Hepatocyte (in vitro differentiated cells): ENCODE results near the gene PRTG. TPM values are rescaled to one million over a fixed set of nuclear protein-coding genes. Genes with fewer than 3 reads are reported as not detected.

ENCODE experiments used
- DNase-seq: peaks from one replicate; pipeline ENCODE4 v3.0.0-alpha.2; 2016; ENCODE audit warnings: low spot score
- H2AFZ ChIP-seq: fragments of 200-600 bp; sonication (generic); 2 replicates; pipeline ENCODE4 v1.6.0; 2016; ENCODE audit warnings: antibody characterized with exemption, mild to moderate bottlenecking
- H3K27ac ChIP-seq: fragments of 200-600 bp; sonication (generic); 2 replicates; pipeline ENCODE4 v1.5.1; 2016; ENCODE audit warnings: mild to moderate bottlenecking
- H3K27me3 ChIP-seq: fragments of 200-600 bp; sonication (generic); 2 replicates; pipeline ENCODE4 v1.6.1; 2016
- H3K36me3 ChIP-seq: fragments of 200-600 bp; sonication (generic); replicated peaks from 2 replicates; pipeline ENCODE4 v1.5.1; 2016; ENCODE audit warnings: low read depth; ENCODE audit not compliant: insufficient read depth
- H3K4me1 ChIP-seq: fragments of 200-600 bp; sonication (generic); 2 replicates; pipeline ENCODE4 v1.5.1; 2016; ENCODE audit warnings: mild to moderate bottlenecking, moderate library complexity; ENCODE audit not compliant: insufficient read depth
- H3K4me2 ChIP-seq: fragments of 200-600 bp; sonication (generic); 2 replicates; pipeline ENCODE4 v1.6.0; 2016
- H3K4me3 ChIP-seq: fragments of 200-600 bp; sonication (generic); 2 replicates; pipeline ENCODE4 v1.5.1; 2016; ENCODE audit warnings: mild to moderate bottlenecking
- H3K79me2 ChIP-seq: fragments of 200-600 bp; sonication (generic); 2 replicates; pipeline ENCODE4 v1.6.0; 2017; ENCODE audit warnings: mild to moderate bottlenecking
- H3K9me2 ChIP-seq: fragments of 200-600 bp; sonication (generic); replicated peaks from 2 replicates; pipeline ENCODE4 v1.6.0; 2017; ENCODE audit warnings: mild to moderate bottlenecking; ENCODE audit not compliant: insufficient read depth
- H3K9me3 ChIP-seq: fragments of 200-600 bp; sonication (generic); 2 replicates; pipeline ENCODE4 v1.5.1; 2016; ENCODE audit warnings: low read depth, mild to moderate bottlenecking
- H4K20me1 ChIP-seq: fragments of 200-600 bp; sonication (generic); 2 replicates; pipeline ENCODE4 v1.6.0; 2016; ENCODE audit warnings: mild to moderate bottlenecking; ENCODE audit not compliant: insufficient read depth, poor library complexity, severe bottlenecking
- CTCF ChIP-seq: fragments of 200-600 bp; sonication (generic); IDR thresholded peaks from 2 replicates; pipeline ENCODE4 v1.5.1; 2016; ENCODE audit warnings: antibody characterized with exemption, mild to moderate bottlenecking; ENCODE audit not compliant: poor library complexity
- EZH2 ChIP-seq: fragments of 200-600 bp; sonication (generic); IDR thresholded peaks from 2 replicates; pipeline ENCODE4 v1.6.1; 2016; ENCODE audit warnings: antibody characterized with exemption, mild to moderate bottlenecking, borderline replicate concordance
- EZH2phosphoT487 ChIP-seq: fragments of 200-600 bp; sonication (generic); IDR thresholded peaks from one replicate; pipeline ENCODE4 v1.6.1; 2018; ENCODE audit warnings: antibody characterized with exemption, mild to moderate bottlenecking, low read depth, moderate library complexity; ENCODE audit not compliant: unreplicated experiment, severe bottlenecking
- WGBS: methylation state at CpG from one replicate; pipeline ENCODE4 v1.1.6; 2016; ENCODE audit warnings: low lambda C conversion rate; ENCODE audit errors: missing lambda C conversion rate; 5-methylcytosine and 5-hydroxymethylcytosine counted together
- polyA plus RNA-seq: library from polyadenylated mRNA; unstranded; fragments of >200 nt; fragmentation: Nextera tagmentation; extraction: Ambion mirVana; gene quantifications from 2 replicates; pipeline ENCODE4 v1.2.1, GENCODE V29; 2016
- total RNA-seq: library from RNA; depleted of rRNA; stranded (reverse); fragments of >200 nt; gene quantifications from 2 replicates; pipeline ENCODE4 v1.2.3, GENCODE V29; 2014

The PRTG gene
- total and polyA plus RNA-seq, 2 experiments from 2014 or later = 6.6 to 19.0 TPM

GRCh38 chr15:55739641-55740040 is 3.3 kb downstream of the PRTG start:
- no peaks in the 10 kb centered on the region for H4K20me1 ChIP-seq
- no peak for DNase-seq
- no peaks in the 10 kb centered on the region for H3K9me3 ChIP-seq
- peaks cover 12% of the 10 kb centered on the region for H3K4me1 ChIP-seq
- no peaks in the 10 kb centered on the region for H3K36me3 ChIP-seq
- 91% methylated on average over 1 of the region's 1 CpG for WGBS
- no peak overlapping the region for H2AFZ ChIP-seq
- peaks cover 25% of the 10 kb centered on the region for H3K79me2 ChIP-seq
- no peak overlapping the region for H3K4me3 ChIP-seq
- TF ChIP-seq CTCF (no peak), EZH2phosphoT487 (no peak), EZH2 (no peak)
- H3K27ac ChIP-seq = no peak overlapping the region
- peak overlapping the region; percentile 86 for H3K4me2 ChIP-seq
- no peaks in the 10 kb centered on the region for H3K9me2 ChIP-seq
- H3K27me3 ChIP-seq = no peaks in the 10 kb centered on the region

- Histone ChIP-seq H3K79me2 (peaks cover 31% of the 10 kb centered on the region), H3K36me3 (no peaks in the 10 kb centered on the region), H3K4me1 (peaks cover 17% of the 10 kb centered on the region), H3K4me3 (no peak overlapping the region), H3K27ac (peak overlapping the region; percentile 43), H3K27me3 (no peaks in the 10 kb centered on the region), H4K20me1 (no peaks in the 10 kb centered on the region), H3K9me2 (no peaks in the 10 kb centered on the region), H3K9me3 (no peaks in the 10 kb centered on the region), H3K4me2 (peak overlapping the region; percentile 21), H2AFZ (no peak overlapping the region)
- 92% methylated on average over 1 of the region's 1 CpG for WGBS
- no peak for DNase-seq
- TF ChIP-seq EZH2 (no peak), EZH2phosphoT487 (no peak), CTCF (no peak)
These were observed 4.2 kb downstream of the PRTG start for GRCh38 chr15:55738715-55739114.

- no peak for TF ChIP-seq EZH2phosphoT487
- TF ChIP-seq CTCF = no peak
- no peak for TF ChIP-seq EZH2
- Histone ChIP-seq H3K9me2 (no peaks in the 10 kb centered on the region), H2AFZ (no peak overlapping the region), H3K27ac (peak overlapping the region; percentile 48), H3K36me3 (no peaks in the 10 kb centered on the region), H3K9me3 (no peaks in the 10 kb centered on the region), H4K20me1 (no peaks in the 10 kb centered on the region), H3K27me3 (no peaks in the 10 kb centered on the region), H3K4me2 (peak overlapping the region; percentile 37), H3K4me3 (no peak overlapping the region), H3K79me2 (peaks cover 32% of the 10 kb centered on the region), H3K4me1 (peaks cover 17% of the 10 kb centered on the region)
- DNase-seq = peak; percentile 39
These were observed 5.6 kb downstream of the PRTG start for GRCh38 chr15:55737373-55737772.

GRCh38 chr15:55736756-55737155 is 6.2 kb downstream of the PRTG start:
- 46% methylated on average over 3 of the region's 3 CpGs for WGBS
- H3K9me3 ChIP-seq = no peaks in the 10 kb centered on the region
- TF ChIP-seq EZH2 (no peak), CTCF (no peak), EZH2phosphoT487 (no peak)
- H3K4me2 ChIP-seq = peak overlapping the region; percentile 34
- H4K20me1 ChIP-seq = no peaks in the 10 kb centered on the region
- H3K36me3 ChIP-seq = no peaks in the 10 kb centered on the region
- peaks cover 33% of the 10 kb centered on the region for H3K79me2 ChIP-seq
- no peak overlapping the region for H3K4me3 ChIP-seq
- DNase-seq = no peak
- no peaks in the 10 kb centered on the region for H3K9me2 ChIP-seq
- H3K27ac ChIP-seq = peak overlapping the region; percentile 33
- H3K4me1 ChIP-seq = peaks cover 17% of the 10 kb centered on the region
- no peak overlapping the region for H2AFZ ChIP-seq
- H3K27me3 ChIP-seq = no peaks in the 10 kb centered on the region
